ENCODE measurements around the gene FKBP6. TPM values are rescaled to one million over a fixed set of nuclear protein-coding genes. Genes with fewer than 3 reads are reported as not detected.

FKBP6 gene
- polyA plus RNA-seq, 1 donor (not counting 4 experiments of a cell fraction or from before 2014, with no cell fraction given) = not detected

GRCh38 chr7:73345951-73346350 is 18.0 kb downstream of the FKBP6 start:
- Histone ChIP-seq H3K9me1 (ENCODE audit: control insufficient read depth, extremely low read depth, insufficient read depth, low read length) (no peaks in the 10 kb centered on the region), H3K4me1 (ENCODE audit: control insufficient read depth, extremely low read depth, insufficient read depth, low read length) (no peaks in the 10 kb centered on the region), H3K27me3 (ENCODE audit: control insufficient read depth, extremely low read depth, insufficient read depth, low read length) (no peaks in the 10 kb centered on the region), H3K9me3 (ENCODE audit: control insufficient read depth, low read depth, low read length) (no peaks in the 10 kb centered on the region), H3K36me3 (ENCODE audit: control insufficient read depth in 2 of 2, extremely low read depth in 1 of 2, insufficient read depth in 2 of 2, low read length in 2 of 2) (no peaks in the 10 kb centered on the region), H3K27ac (ENCODE audit: control insufficient read depth, insufficient read depth, low read length) (no peak overlapping the region), H3K4me2 (ENCODE audit: control insufficient read depth, extremely low read depth, insufficient read depth, low read depth, low read length) (no peak overlapping the region), H3K4me3 (ENCODE audit: control insufficient read depth in 2 of 3, extremely low read depth in 1 of 3, insufficient read depth in 2 of 3, low read depth in 1 of 3, low read length in 3 of 3) (no peak overlapping the region), H3K9ac (ENCODE audit: control insufficient read depth, extremely low read depth, insufficient read depth, low read length) (no peak overlapping the region), H3K79me2 (ENCODE audit: control insufficient read depth, insufficient read depth, low read length) (no peaks in the 10 kb centered on the region), H4K20me1 (ENCODE audit: control insufficient read depth, extremely low read depth, insufficient read depth, low read length) (no peaks in the 10 kb centered on the region), H2AFZ (ENCODE audit: control insufficient read depth, low read length) (no peak overlapping the region)
- DNase-seq (ENCODE audit: low read depth, low spot score) (no peak), FAIRE-seq (no peak)
- TF ChIP-seq EZH2 (IDR thresholded peaks at IDR 0.05; ENCODE audit: low read length) (no peak), CTCF (optimal IDR thresholded peaks at IDR 0.05 in 1 of 3, IDR thresholded peaks at IDR 0.05 in 1 of 3, conservative IDR thresholded peaks at IDR 0.05 in 1 of 3; ENCODE audit: extremely low read depth in 1 of 3, insufficient read depth in 2 of 3, low read length in 3 of 3) (no peak)
- dilution Hi-C loops (cut with MboI; ENCODE audit: extremely low pct_ligation_motif_present, low sequenced_read_pairs) = no loop called here

- no peak overlapping the region for H3K4me3 ChIP-seq (ENCODE audit: control insufficient read depth in 2 of 3, extremely low read depth in 1 of 3, insufficient read depth in 2 of 3, low read depth in 1 of 3, low read length in 3 of 3)
- H3K9me3 ChIP-seq (ENCODE audit: control insufficient read depth, low read depth, low read length) = no peaks in the 10 kb centered on the region
- no peaks in the 10 kb centered on the region for H4K20me1 ChIP-seq (ENCODE audit: control insufficient read depth, extremely low read depth, insufficient read depth, low read length)
- no peak overlapping the region for H3K27ac ChIP-seq (ENCODE audit: control insufficient read depth, insufficient read depth, low read length)
- dilution Hi-C loops (cut with MboI; ENCODE audit: extremely low pct_ligation_motif_present, low sequenced_read_pairs) = no loop called here
- DNase-seq (ENCODE audit: low read depth, low spot score) (no peak), FAIRE-seq (no peak)
- TF ChIP-seq EZH2 (IDR thresholded peaks at IDR 0.05; ENCODE audit: low read length) (no peak), CTCF (optimal IDR thresholded peaks at IDR 0.05 in 1 of 3, IDR thresholded peaks at IDR 0.05 in 1 of 3, conservative IDR thresholded peaks at IDR 0.05 in 1 of 3; ENCODE audit: extremely low read depth in 1 of 3, insufficient read depth in 2 of 3, low read length in 3 of 3) (no peak)
- H3K79me2 ChIP-seq (ENCODE audit: control insufficient read depth, insufficient read depth, low read length) = no peaks in the 10 kb centered on the region
- H3K4me1 ChIP-seq (ENCODE audit: control insufficient read depth, extremely low read depth, insufficient read depth, low read length) = no peaks in the 10 kb centered on the region
- H3K36me3 ChIP-seq (ENCODE audit: control insufficient read depth in 2 of 2, extremely low read depth in 1 of 2, insufficient read depth in 2 of 2, low read length in 2 of 2) = no peaks in the 10 kb centered on the region
- no peak overlapping the region for H3K4me2 ChIP-seq (ENCODE audit: control insufficient read depth, extremely low read depth, insufficient read depth, low read depth, low read length)
- H3K27me3 ChIP-seq (ENCODE audit: control insufficient read depth, extremely low read depth, insufficient read depth, low read length) = no peaks in the 10 kb centered on the region
- H3K9me1 ChIP-seq (ENCODE audit: control insufficient read depth, extremely low read depth, insufficient read depth, low read length) = no peaks in the 10 kb centered on the region
- no peak overlapping the region for H2AFZ ChIP-seq (ENCODE audit: control insufficient read depth, low read length)
- no peak overlapping the region for H3K9ac ChIP-seq (ENCODE audit: control insufficient read depth, extremely low read depth, insufficient read depth, low read length)
Measured at GRCh38 chr7:73349763-73350162, 21.8 kb downstream of the FKBP6 start.

Data from keratinocyte (primary cell).